NCI-H1694 (cell line): ENCODE measurements around the gene S100A1.
"Not testable (repeated sequence)": the region's sequence is repeated elsewhere in the genome, so short reads cannot be mapped to it uniquely, and the experiment has no call there.

Experiments
- DNase-seq: peaks from one replicate; lab custom pipeline; 2025; lab: John Stamatoyannopoulos, UW

Gene S100A1

DNA sequence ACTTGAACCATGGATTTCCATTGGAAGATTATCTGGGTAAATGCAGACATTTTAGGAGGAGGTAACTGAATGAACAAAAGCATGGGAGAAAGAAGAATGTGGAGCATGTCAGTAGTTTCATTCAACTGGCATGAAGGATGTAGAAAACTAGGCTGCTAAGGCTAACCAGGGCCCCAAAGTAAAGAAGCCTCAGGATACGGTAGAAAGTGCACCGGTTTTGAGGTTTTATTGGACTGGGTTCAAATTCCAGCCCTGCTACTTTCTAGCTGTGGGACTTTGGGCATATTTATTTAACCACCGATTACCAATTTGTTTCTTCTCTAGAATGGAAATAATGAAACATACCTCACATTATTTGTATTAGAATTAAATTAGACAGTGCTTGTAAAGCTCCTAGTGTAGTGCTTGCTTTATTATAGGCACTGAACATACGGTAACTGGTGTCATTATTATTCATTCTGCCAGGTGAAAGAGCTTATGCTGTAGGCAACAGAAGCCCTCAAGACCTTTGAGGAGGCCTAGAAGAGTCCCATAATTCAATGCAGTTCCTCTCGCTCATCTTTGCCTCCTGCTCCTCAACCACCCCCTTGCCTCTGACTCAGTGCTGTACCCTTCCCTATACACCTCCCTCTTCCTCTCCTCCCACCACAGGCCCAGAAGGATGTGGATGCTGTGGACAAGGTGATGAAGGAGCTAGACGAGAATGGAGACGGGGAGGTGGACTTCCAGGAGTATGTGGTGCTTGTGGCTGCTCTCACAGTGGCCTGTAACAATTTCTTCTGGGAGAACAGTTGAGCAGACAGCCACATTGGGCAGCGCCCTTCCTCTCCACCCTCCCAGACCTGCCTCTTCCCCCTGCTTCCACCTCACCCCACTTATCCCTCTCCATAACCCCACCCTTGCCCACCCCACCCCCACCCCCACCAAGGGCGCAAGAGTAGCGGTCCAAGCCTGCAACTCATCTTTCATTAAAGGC, 3.1 kb downstream of the S100A1 start:
- no peak for DNase-seq

DNA sequence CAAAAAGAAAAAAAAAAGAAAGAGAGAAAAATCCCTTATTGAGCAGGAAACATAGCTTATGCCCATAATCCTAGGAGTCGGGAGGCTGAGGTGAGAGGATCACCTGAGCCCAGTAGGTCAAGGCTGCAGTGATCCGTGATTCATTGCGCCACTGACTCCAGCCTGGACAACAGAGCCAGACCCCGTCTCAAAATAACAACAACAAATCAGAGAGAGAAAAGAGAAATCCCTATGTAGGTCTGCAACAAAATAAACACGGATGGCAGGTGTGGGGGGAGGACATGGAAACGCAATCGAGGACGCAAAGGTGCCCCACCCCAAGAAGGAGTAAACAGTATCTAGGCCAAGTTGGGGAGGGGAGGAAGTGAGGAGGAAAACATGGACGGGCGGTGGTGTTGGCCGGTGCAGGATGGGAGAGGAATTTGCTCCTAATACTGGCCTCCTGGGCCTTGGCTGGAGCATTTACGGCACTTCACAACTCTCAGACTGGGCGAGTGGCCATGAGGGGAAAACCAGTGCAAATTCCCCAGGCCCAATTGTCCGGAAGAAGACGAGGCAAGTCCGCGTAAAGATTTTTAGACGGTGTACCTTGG, 5.0 kb downstream of the S100A1 start:
- no peak for DNase-seq

DNA sequence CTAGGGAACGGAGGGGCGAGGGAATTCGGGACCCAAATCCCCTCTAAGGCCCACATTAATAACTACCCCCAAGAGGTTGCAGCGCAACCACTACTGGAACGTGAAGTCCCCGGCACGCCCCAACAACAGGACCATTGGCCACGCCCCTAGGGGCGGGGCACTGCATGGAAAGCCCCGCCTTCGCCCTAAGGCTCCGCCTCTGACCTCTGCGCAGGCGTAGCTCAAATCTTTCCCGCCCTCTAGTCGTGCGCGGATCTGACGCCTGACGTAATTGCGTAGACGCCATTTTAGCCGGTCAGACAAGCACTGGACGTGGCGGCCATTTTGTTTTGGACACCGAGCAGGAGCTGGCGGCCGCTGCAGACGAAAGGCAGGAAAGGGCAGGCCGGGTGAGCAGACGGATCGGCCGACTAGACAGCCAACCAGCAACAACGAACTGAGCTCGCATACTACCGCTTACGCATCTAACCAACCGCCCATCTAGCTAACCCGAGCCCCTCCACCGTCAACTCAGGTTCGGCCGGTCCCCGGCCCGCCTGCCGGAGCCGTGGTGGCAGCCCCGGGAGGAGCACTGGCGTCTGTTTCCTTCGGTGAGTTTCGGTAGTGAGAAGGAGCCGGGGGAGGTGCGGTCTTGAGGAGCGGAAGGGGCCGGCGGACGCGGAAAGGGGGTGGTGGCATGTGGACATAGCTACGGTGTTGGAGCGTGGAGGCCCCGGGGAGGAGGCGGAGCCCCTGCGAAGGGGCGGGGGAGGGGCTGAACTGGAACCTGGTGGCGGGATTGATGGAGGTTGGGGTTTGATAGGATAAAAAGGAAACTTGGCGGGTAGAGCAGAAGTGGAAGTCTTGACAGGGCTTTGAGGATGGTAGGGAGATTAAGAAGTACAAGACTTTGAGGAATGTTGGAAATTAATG, 5.8 kb downstream of the S100A1 start, which contains the start of gene CHTOP:
Gene CHTOP (plus strand): TSS at position 313 of the 912 bp plus-strand sequence. CDS start 2,523 bp downstream, outside the sequence.
- DNase-seq, result peak; percentile 98

DNA sequence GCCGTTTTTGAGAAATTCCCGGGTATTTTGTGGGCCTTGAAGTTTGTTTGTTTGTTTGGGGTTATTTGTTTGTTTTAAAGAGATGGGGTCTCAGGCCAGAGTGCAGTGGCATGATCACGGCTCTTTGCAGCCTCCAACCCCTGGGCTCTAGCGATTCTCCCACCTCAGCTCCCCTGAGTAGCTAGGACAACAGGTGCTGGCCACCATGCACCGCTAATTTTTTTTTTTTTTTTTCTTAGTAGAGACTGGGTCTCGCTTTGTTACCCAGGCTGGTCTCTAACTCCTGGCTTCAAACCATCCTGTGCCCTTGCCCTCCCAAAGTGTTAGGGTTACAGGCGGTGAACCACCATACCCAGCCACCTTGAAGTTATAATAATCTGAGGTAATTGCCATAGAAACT, 7.6 kb downstream of the S100A1 start:
- DNase-seq, result no peak

DNA sequence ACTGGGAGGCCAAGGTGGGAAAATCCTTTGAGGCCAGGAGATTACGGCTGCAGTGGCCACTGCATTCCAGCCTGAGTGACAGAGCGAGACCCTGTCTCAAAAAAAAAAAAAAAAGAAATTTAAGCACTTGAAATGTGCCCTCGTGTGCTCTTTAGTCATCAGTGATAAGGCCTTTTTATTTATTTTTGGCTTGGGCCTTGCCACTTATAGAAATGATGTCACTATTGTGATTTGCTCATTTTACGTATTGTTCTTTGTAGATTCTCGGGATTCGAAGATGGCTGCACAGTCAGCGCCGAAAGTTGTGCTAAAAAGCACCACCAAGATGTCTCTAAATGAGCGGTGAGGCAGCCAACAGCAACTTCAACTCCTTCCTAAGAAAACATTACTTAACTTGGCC, 8.1 kb downstream of the S100A1 start:
- no peak for DNase-seq

DNA sequence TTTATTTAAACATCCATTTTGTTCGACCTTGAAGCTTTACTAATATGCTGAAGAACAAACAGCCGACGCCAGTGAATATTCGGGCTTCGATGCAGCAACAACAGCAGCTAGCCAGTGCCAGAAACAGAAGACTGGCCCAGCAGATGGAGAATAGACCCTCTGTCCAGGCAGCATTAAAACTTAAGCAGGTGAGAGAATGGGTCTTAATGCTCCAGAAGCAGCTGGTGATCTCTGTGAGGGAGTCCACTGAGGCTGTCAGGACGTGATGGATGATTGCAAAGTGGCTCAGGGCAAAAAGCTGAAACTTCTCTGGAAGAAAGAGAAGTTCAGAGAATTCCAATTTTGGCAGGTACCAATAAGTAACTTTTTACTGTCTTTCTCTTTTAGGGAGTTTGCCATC, 10.0 kb downstream of the S100A1 start:
- DNase-seq, result no peak

DNA sequence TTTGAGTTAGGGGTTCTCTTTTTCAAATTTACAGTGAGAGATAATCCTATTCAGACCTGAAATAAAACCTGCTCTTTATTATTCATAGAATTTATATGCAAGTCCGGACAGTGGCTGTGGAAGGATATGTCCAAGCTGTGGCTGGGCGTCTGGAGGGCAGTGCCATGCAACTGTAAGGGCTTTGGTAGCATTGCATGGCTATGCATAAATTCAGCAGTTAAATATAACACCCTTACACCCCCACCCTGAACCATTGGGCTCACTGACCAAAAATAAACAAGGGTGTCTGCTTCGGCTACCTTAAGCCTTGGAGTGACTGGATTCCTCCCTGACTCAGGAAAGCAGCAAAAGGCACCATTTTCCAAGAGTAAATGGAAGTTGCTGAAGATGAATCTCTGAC, 11.0 kb downstream of the S100A1 start:
- no peak for DNase-seq

DNA sequence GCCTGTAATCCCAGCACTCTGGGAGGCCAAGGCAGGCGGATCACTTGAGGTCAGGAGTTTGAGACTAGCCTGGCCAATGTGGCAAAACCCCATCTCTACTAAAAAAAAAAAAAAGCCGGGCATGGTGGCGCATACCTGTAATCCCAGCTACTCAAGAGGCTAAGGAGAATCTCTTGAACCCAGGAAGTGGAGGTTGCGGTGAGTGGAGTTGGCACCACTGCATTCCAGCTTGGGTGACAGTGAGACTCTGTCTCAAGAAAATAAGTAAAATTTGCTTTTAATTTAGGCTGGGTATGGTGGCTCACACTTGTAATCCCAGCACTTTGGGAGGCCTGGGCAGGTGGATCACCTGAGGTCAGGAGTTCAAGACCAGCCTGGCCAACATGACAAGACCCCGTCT, 12.0 kb downstream of the S100A1 start:
- not testable (repeated sequence) for DNase-seq

DNA sequence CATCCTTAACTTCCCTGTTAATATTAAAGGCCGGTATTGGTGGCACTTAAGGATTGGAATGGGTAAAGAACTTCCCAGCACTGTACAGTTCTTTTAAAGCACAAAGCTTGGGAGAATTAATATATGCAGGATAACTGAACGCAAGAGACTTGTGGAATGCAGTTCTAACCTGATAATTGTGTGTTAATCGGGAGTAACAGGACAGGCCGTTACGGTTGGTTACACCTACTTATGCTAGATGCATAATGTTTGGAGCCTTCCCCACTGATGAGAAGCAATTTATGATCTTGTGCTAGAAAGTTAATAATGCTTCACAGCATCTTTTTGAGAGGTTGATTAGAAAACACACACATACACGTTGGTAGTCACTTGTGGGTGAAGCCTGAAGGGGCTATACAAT, 12.6 kb downstream of the S100A1 start:
- no peak for DNase-seq

DNA sequence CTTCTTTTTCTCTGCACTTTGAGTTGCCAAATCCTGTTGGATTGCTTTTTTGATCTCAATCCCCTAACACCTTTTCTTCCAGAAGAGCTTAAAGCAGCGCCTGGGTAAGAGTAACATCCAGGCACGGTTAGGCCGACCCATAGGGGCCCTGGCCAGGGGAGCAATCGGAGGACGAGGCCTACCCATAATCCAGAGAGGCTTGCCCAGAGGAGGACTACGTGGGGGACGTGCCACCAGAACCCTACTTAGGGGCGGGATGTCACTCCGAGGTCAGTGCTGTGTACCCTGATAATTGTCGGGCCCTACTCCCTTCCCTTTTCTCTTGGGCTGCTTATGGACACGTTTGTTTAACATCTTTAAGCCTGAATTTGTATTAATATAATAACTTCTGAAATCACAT, 13.9 kb downstream of the S100A1 start:
- DNase-seq, result no peak

DNA sequence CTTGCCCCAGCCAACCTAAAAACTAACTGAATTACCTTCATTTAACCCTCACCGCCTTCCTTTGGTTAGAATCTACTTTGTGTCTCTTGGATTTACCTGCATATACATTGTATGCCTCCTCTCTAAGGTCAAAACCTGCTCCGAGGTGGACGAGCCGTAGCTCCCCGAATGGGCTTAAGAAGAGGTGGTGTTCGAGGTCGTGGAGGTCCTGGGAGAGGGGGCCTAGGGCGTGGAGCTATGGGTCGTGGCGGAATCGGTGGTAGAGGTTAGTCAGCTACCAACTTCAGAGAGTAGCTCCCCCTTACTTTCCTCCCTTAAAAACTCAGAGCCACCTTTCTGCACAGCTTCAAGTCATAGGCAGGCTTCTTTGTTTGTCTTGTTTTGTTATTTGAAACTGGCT, 14.9 kb downstream of the S100A1 start:
- DNase-seq, result no peak

DNA sequence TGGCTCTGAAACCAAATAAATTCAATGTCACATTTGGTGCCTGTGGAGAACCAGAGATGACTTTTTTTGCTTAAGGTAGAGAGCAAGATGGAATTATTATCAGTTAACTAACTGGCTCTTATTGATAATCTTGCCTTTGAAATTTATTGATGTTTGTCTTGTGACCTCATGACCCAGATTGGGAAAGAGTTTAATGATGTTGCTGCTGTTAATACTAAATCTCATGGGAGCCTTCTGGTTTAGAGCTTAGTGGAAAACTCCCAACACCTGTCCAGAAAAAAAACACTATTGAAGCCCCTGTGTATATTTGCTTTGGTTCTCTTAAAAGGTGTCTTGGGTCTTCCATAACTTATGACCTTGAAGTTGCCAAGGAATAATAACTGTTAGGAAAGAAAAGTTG, 15.6 kb downstream of the S100A1 start:
- no peak for DNase-seq

DNA sequence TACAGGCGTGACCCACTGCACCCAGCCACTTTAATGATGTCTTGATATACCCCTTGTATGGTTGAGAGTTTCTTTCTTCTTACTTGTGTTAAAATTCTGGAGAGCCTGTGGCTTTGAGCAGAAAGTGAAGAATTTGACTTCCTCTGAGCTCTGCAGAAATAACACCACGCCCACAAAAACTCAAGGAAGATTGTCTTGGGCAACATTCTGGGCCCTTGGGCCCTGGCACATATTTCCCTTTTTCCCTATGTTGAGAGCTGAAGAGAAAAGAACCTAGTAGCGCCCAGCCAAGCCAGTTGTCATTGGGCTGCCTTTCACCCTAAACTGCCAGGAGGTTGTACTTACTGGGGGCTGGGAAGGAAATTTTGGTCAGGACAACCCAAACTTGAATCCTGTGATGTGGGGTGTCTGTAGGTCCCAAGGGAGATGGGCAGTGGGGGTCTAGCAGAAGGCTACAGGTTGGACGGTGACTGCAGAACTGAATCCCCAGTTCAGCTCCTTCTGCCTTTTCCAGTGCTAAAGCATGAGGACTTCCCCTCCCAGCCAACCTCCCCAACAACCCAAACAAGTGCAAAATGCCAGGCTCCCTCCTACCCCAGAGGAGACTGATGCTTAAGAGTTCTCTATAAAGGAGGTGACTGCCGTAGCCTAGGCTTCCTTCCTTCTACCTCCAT, 18.6 kb downstream of the S100A1 start:
- DNase-seq, result no peak

DNA sequence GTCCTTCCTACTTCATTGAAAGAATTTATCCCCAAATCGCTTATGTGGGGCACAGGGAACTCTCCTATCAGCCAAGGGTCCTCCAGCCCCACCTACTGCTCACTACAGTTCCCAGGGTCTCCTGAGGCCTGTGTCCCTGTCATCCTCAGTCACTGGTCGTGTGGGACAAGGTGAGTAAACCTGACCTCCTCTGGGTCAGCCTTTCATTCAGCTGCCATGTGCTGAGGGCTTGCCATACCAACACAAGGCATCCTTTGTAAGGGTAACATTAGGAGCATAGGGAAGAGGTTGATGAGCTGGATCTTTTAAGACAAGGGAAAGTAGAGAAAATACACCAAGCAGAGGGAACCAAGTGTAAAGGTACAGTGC, 19.1 kb downstream of the S100A1 start:
- no peak for DNase-seq

DNA sequence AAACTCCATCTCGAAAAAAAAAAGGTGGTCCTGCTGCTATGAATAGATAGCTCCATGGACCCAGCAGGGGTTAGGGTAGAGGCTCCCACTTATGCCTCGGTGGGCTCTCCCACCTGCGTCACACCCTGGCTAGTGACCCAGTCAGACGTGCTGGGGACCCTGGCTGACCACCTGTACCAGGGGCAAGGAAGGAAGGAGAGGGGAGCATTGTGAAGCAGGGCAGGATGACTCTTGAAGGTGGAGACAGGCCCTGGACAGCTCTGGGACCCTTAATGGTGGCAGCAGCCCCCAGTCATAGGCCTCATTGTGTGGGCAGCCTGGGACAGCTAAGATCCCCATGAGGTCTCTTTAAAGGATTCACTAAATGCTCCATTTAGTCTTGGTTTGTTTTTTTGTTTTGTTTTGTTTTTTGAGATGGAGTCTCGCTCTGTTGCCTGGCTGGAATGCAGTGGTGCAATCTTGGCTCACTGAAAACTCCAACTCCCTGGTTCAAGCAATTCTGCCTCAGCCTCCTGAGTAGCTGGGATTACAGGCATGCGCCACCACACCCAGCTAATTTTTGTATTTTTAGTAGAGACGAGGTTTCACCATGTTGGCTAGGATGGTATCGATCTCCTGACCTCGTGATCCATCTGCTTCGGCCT, 19.9 kb downstream of the S100A1 start:
- no peak for DNase-seq

DNA sequence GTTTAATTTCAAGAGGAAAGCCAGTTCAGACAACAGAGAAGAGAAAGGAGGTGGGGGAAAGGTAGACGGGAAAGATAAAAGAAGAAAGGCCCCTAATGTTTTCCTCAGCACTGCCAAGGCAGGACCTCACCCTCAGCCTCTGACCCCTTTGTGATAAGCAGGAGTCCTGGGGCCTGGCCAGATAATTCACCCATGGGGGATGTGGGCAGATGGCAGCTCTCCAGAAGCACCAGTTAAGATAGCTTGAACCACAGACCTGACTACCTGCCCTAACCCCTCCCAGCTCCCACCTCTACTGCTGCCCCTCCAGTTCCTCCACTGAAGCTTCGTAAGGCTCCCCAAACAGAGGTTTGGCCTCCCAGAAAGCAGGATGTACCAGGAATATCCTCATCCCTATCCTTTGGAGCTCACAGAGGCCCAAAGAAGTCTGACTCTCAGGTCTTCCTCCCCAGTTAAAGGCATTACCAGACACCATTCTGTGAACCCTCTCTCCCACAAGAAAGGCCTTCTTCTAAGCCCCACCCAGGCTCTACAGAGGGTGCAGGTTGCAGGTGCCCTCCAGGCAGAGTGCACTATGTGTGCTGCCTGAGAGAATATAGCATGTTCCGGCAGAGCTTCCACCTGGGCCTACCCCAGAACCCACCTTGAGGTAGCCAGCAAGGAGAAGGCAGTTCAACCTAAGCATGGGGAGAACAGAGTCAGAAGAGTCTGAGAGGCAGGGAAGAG, 21.1 kb downstream of the S100A1 start:
- no peak for DNase-seq

DNA sequence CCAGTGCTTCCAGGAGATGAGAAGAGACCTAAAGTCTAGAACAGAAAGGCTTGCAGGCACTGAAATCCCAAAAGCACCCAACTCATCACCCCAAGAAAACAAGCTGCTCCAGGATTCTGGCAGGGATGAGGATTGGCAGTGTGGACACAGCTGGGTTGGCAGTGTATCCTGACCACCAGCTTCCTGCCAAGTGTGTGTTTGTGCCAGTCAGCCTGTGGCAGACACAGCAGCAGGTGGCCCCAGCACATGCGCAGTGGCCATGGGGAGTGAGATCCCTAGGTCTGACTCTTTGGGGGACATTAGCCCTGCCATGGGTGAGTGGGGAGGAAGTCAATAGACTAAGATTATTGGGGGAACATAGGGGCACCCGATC, 21.6 kb downstream of the S100A1 start:
- no peak for DNase-seq

DNA sequence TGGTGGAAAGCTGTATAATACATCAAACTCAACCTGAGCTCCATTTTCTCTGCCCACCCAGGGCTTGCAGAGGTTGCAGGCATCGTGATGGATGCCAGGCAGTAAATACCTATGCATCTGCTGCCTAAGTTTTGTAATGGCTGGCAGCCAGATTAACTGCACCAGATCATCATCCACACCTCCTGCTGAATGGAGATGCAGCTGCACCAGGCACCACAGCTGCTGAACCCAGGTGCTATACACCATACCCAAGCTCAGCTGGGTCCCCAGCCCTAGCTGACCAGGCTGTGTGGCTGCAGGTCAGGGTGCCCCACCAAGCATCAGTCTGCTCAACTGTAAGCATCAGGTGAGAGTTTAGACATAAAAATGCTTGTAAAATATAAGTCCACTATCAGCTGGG, 23.5 kb downstream of the S100A1 start:
- DNase-seq, result no peak

DNA sequence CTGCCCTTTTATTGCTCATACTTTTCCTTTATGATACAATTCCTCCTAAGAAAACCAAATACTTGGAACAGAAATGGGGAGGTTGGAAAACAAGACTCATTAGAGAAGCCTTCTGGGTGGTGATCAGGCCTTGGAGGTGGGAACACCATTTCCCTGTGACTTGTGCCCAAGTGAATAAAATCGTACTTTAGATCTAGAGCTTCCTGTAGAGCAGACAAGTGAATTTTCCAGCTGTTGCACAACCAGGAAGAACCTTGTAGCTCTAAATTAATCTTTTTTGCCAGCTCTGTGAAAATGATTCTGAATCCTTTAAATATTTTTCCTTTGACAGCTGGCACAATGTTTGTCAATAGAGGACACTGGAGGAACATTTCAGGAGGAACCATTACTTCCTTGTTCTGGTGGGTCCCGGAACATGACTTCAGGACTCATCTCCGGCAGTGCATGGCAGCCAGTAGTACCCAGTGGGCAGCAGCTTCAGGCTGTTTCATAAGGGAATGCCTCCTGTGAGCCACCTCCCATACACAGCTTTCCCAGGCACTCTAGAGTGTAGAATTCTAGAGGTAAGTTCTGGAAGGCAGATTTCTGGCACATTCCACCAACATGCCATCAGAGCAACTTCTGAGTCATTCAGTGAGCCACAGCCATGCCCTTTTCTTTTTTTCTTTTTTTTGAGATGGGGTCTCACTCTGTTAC, 24.7 kb downstream of the S100A1 start:
- DNase-seq, result no peak

DNA sequence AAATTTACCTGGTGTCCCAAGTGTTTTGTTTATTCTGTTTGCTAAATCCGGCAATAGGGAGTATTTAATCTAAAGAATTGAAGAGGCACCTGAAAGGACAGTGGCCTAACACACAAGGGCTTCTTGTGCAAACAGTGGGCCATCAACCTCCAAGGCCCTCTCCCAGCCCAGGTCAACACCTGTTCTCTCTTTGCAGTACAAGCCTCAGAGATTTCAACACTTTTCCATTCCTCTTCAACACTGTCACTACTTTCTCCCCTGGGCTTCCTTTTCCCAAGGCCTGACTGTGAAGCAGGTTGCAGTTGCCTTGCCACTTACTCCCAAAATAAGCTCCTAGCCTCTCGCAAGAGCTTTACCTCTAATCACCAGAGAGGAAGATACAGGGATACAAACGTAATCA, 27.1 kb downstream of the S100A1 start:
- no peak for DNase-seq
